ENCODE data around the gene TSTD2. TPM values are rescaled to one million over a fixed set of nuclear protein-coding genes. Genes with fewer than 3 reads are reported as not detected.

TSTD2 gene
- total RNA-seq, 4 donors from 2014 or later, result 11.6 to 19.9 (median 14.5) TPM

DNA sequence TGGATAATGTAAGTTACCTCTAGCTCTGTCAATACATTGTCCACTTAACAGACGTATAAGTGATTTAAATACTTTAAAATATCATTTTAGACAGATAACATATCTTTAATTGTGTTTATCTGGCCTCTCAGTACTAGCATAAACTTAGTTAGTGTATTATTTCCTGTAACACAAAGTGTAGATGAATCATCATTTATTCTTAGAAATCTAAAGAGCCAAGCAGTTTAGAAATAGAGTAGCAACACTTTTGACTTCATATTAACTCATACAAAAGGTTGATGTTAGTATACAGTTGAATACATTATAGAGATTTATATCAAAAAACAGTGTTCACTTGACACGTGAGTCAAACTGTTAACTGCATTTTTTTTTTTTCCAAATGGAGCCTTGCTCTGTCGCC is 18.5 kb upstream of the TSTD2 start:
- peak; percentile 96 to 97 for ATAC-seq
- in situ Hi-C loops (cut with MboI; ENCODE audit: low sequenced_read_pairs in 4 of 4), result no loop called here
- intact Hi-C loops (cut with DNase I; ENCODE audit: low total_unique reads), result no loop called here
- no peaks in the 10 kb centered on the region for H3K9me3 ChIP-seq
- H3K36me3 ChIP-seq, result peaks cover 0 to 80% of the 10 kb centered on the region in 2 donors
- H3K4me1 ChIP-seq, result peaks cover 10 to 16% of the 10 kb centered on the region in 2 donors
- peak overlapping the region; percentile 66 to 77 (median 73) for H3K27ac ChIP-seq
- no peak overlapping the region for H3K4me3 ChIP-seq
- no peak for TF ChIP-seq POLR2A (IDR thresholded peaks at IDR 0.05)
- TF ChIP-seq, protein P1, sequence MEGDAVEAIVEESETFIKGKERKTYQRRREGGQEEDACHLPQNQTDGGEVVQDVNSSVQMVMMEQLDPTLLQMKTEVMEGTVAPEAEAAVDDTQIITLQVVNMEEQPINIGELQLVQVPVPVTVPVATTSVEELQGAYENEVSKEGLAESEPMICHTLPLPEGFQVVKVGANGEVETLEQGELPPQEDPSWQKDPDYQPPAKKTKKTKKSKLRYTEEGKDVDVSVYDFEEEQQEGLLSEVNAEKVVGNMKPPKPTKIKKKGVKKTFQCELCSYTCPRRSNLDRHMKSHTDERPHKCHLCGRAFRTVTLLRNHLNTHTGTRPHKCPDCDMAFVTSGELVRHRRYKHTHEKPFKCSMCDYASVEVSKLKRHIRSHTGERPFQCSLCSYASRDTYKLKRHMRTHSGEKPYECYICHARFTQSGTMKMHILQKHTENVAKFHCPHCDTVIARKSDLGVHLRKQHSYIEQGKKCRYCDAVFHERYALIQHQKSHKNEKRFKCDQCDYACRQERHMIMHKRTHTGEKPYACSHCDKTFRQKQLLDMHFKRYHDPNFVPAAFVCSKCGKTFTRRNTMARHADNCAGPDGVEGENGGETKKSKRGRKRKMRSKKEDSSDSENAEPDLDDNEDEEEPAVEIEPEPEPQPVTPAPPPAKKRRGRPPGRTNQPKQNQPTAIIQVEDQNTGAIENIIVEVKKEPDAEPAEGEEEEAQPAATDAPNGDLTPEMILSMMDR (IDR thresholded peaks at IDR 0.05 in 4 of 5, conservative IDR thresholded peaks at IDR 0.05 in 1 of 5), result no peak
- no peaks in the 10 kb centered on the region for H3K27me3 ChIP-seq
- DNase-seq, result no peak

DNA sequence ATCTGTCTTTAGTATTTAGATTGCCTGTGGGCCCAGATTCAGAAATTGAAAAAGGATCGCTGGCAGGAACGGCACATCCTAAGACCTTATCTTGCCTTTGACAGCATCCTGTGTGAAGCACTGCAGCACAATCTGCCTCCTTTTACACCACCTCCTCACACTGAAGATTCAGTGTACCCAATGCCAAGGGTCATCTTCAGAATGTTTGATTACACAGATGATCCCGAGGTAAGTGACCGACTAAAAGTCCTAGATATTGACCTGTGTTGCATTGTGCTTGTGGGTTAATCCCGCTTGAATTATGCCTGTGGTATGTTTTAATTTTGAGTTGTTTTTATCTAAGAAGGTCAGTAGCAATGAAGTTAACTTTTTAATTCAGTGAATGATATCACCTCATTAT is 14.8 kb upstream of the TSTD2 start:
- ATAC-seq, result no peak
- H3K36me3 ChIP-seq, result peaks cover 0 to 70% of the 10 kb centered on the region in 2 donors
- intact Hi-C loops (cut with DNase I; ENCODE audit: low total_unique reads), result no loop called here

DNA sequence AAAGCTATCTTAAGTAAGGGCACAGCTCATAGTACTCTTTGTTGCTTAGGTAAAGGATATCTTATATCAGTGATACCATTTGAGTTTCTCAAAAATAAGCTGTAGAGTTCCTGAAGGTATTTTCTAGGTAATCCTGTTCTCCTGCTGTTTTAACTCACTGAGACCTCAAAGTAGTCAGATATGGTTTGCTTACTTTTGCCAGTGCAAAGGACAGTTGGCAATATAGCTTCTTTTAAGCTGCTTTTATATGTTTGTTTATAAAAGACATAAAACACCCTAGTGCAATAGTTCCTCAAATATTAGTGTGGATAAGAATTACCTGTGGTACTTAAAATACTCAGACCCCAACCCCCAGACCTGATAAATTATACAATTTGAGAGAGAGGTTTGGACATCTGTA is 12.6 kb upstream of the TSTD2 start:
- DNase-seq (no peak), ATAC-seq (no peak)
- Histone ChIP-seq H3K4me1 (peaks cover 0 to 4% of the 10 kb centered on the region in 2 donors), H3K9me3 (no peaks in the 10 kb centered on the region), H3K36me3 (peaks cover 0 to 65% of the 10 kb centered on the region in 2 donors), H3K27ac (no peak overlapping the region), H3K27me3 (no peaks in the 10 kb centered on the region), H3K4me3 (no peak overlapping the region)
- intact Hi-C loops (cut with DNase I; ENCODE audit: low total_unique reads) (no loop called here), in situ Hi-C loops (cut with MboI; ENCODE audit: low sequenced_read_pairs in 4 of 4) (no loop called here)
- no peak for TF ChIP-seq POLR2A (IDR thresholded peaks at IDR 0.05)
- TF ChIP-seq, protein P1 (IDR thresholded peaks at IDR 0.05 in 4 of 5, conservative IDR thresholded peaks at IDR 0.05 in 1 of 5), result no peak

More for the DNA sequence above, 14.8 kb upstream of the TSTD2 start:
- no peak overlapping the region for H3K4me3 ChIP-seq
- in situ Hi-C loops (cut with MboI; ENCODE audit: low sequenced_read_pairs in 4 of 4), result no loop called here
- peaks cover 10 to 16% of the 10 kb centered on the region in 2 donors for H3K4me1 ChIP-seq
- TF ChIP-seq, protein P1 (IDR thresholded peaks at IDR 0.05 in 4 of 5, conservative IDR thresholded peaks at IDR 0.05 in 1 of 5), result no peak
- no peaks in the 10 kb centered on the region for H3K9me3 ChIP-seq
- DNase-seq, result no peak
- no peaks in the 10 kb centered on the region for H3K27me3 ChIP-seq
- H3K27ac ChIP-seq, result no peak overlapping the region

DNA sequence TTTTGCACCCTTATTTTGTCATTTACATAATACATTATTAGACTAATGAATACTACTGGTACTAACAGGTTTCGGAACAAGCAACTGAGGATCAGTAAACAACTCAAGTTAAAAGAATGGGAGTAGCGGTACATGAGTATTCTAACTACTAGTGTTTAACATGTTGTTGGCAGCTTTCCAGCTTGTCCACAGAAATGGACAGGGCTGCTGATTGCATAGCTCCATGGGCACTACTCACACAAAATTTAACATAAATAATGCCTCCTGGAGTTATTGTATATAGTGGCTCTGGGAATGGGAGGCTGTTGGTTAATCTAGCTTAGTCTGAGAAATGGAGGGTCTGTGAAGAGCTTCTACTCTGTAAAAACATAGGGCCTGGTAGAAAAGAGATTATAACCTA is 7.2 kb upstream of the TSTD2 start:
- Histone ChIP-seq H3K4me1 (peaks cover 29 to 49% of the 10 kb centered on the region in 2 donors), H3K4me3 (no peak overlapping the region), H3K27ac (no peak overlapping the region), H3K9me3 (no peaks in the 10 kb centered on the region), H3K36me3 (peaks cover 0 to 18% of the 10 kb centered on the region in 2 donors), H3K27me3 (no peaks in the 10 kb centered on the region)
- no peak for DNase-seq
- intact Hi-C loops (cut with DNase I; ENCODE audit: low total_unique reads), result no loop called here
- in situ Hi-C loops (cut with MboI; ENCODE audit: low sequenced_read_pairs in 4 of 4), result no loop called here
- TF ChIP-seq, protein P1 (IDR thresholded peaks at IDR 0.05 in 4 of 5, conservative IDR thresholded peaks at IDR 0.05 in 1 of 5), result no peak
- no peak for TF ChIP-seq POLR2A (IDR thresholded peaks at IDR 0.05)
- ATAC-seq, result no peak

DNA sequence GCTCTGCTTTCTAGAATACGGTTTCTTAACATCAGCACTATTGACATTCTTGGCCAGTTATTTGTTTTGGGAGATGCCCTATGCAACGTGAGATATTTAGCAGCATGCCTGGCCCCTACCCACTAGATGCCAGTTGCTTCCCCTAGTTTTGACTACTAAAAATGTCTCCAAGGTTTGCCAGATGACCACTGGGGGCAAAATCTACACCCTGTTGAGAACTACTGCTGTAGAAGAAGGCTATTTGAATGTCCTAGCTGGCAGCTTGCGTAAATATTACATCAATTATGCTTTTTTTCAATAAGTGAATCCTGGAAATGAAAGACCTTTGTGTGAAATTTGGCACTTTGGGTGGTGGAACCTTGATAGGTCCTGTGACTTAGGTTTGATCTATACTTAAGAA is 5.5 kb upstream of the TSTD2 start:
- TF ChIP-seq, protein P1 (IDR thresholded peaks at IDR 0.05 in 4 of 5, conservative IDR thresholded peaks at IDR 0.05 in 1 of 5), result no peak
- Histone ChIP-seq H3K36me3 (peaks cover 0 to 8% of the 10 kb centered on the region in 2 donors), H3K27ac (no peak overlapping the region), H3K9me3 (no peaks in the 10 kb centered on the region), H3K4me1 (peaks cover 40 to 60% of the 10 kb centered on the region in 2 donors), H3K27me3 (no peaks in the 10 kb centered on the region), H3K4me3 (no peak overlapping the region)
- ATAC-seq, result no peak
- no peak for DNase-seq
- intact Hi-C loops (cut with DNase I; ENCODE audit: low total_unique reads), result loop anchor here (10.0 kb wide), 4 partner anchors 346 to 1224 kb away; partner anchors contain the start of genes ANKS6, ANP32B, ZNF367 and ZNF782
- in situ Hi-C loops (cut with MboI; ENCODE audit: low sequenced_read_pairs in 4 of 4), result no loop called here
